GM19452 (cell line): ENCODE measurements around the gene ARHGAP10.

Source experiments
- ATAC-seq: cut with Tn5 transposase; IDR thresholded peaks from one replicate; pipeline ENCODE4 v1.9.1; 2021; ENCODE audit not compliant: unreplicated experiment

The ARHGAP10 gene

GRCh38 chr4:147764337-147764736, 32.4 kb downstream of the ARHGAP10 start:
- no peak for ATAC-seq

- ATAC-seq, result no peak
These were observed 33.2 kb downstream of the ARHGAP10 start for GRCh38 chr4:147765121-147765529.

GRCh38 chr4:147768113-147768512, 36.2 kb downstream of the ARHGAP10 start:
- no peak for ATAC-seq

GRCh38 chr4:147769386-147769785, 37.5 kb downstream of the ARHGAP10 start:
- ATAC-seq, result no peak

- ATAC-seq, result no peak
These were observed 38.9 kb downstream of the ARHGAP10 start for GRCh38 chr4:147770831-147771230.

GRCh38 chr4:147772056-147772455, 40.2 kb downstream of the ARHGAP10 start:
- no peak for ATAC-seq

GRCh38 chr4:147772459-147772969, 40.6 kb downstream of the ARHGAP10 start:
- no peak for ATAC-seq

GRCh38 chr4:147773261-147774184, 41.6 kb downstream of the ARHGAP10 start:
- no peak for ATAC-seq

- ATAC-seq, result no peak
These were observed 44.8 kb downstream of the ARHGAP10 start for GRCh38 chr4:147776716-147777115.

GRCh38 chr4:147777456-147778091, 45.7 kb downstream of the ARHGAP10 start:
- ATAC-seq, result no peak

- peak; percentile 37 for ATAC-seq
These were observed 47.1 kb downstream of the ARHGAP10 start for GRCh38 chr4:147778942-147779341.

GRCh38 chr4:147779451-147779850, 47.6 kb downstream of the ARHGAP10 start:
- no peak for ATAC-seq

- peak; percentile 60 for ATAC-seq
These were observed 48.4 kb downstream of the ARHGAP10 start for GRCh38 chr4:147780137-147780777.

- ATAC-seq, result no peak
These were observed 50.3 kb downstream of the ARHGAP10 start for GRCh38 chr4:147782087-147782781.

- no peak for ATAC-seq
These were observed 53.2 kb downstream of the ARHGAP10 start for GRCh38 chr4:147785129-147785528.

GRCh38 chr4:147786031-147786430, 54.1 kb downstream of the ARHGAP10 start:
- peak; percentile 91 for ATAC-seq

- no peak for ATAC-seq
These were observed 54.6 kb downstream of the ARHGAP10 start for GRCh38 chr4:147786531-147786930.

GRCh38 chr4:147787204-147787603, 55.3 kb downstream of the ARHGAP10 start:
- ATAC-seq, result no peak

GRCh38 chr4:147788791-147789190, 56.9 kb downstream of the ARHGAP10 start:
- ATAC-seq, result no peak

GRCh38 chr4:147789596-147789995, 57.7 kb downstream of the ARHGAP10 start:
- no peak for ATAC-seq

GRCh38 chr4:147790412-147790811, 58.5 kb downstream of the ARHGAP10 start:
- no peak for ATAC-seq
